Natural killer cell (primary cell): Measurements from ENCODE around the gene STAU1. TPM values are rescaled to one million over a fixed set of nuclear protein-coding genes. Genes with fewer than 3 reads are reported as not detected.
A peak's percentile ranks its signal among the peaks of the same experiment; 100 is the strongest.

ENCODE experiments used
- ATAC-seq, 3 donors: fragments of 150-1000 bp in 2 of 3; fragments of 200-7000 bp in 1 of 3; cut with Tn5 transposase; 1 replicate in 1 of 3; 2 replicates in 2 of 3; pipeline ENCODE4 v1.10.0; 2021; ENCODE audit warnings: mild to moderate bottlenecking in 2 of 3, moderate library complexity in 2 of 3
- DNase-seq, 2 donors: peaks; one replicate each; pipeline versions ENCODE4 v3.0.0 to v3.0.0-alpha.2; 2013 to 2021; ENCODE audit warnings: mixed read lengths in 1 of 2
- H3K27ac ChIP-seq: one replicate; pipeline ENCODE4 v1.5.1; 2013; ENCODE audit warnings: mild to moderate bottlenecking, low read length
- H3K27me3 ChIP-seq: one replicate; pipeline ENCODE4 v1.6.1; 2013; ENCODE audit warnings: low read length; ENCODE audit not compliant: control insufficient read depth, insufficient read depth
- H3K36me3 ChIP-seq: one replicate; pipeline ENCODE4 v1.6.1; 2013; ENCODE audit warnings: low read length; ENCODE audit not compliant: control insufficient read depth, insufficient read depth
- H3K4me1 ChIP-seq: one replicate; pipeline ENCODE4 v1.6.1; 2013; ENCODE audit warnings: low read length; ENCODE audit not compliant: control insufficient read depth, insufficient read depth
- H3K4me3 ChIP-seq: one replicate; pipeline ENCODE4 v1.5.1; 2013; ENCODE audit warnings: low read length
- H3K9me3 ChIP-seq: one replicate; pipeline ENCODE4 v1.6.1; 2013; ENCODE audit warnings: low read length; ENCODE audit not compliant: control insufficient read depth, insufficient read depth
- H3K27ac Mint-ChIP-seq, 2 donors: one replicate each; pipeline ENCODE4 v1.8.0; 2022; ENCODE audit warnings: mild to moderate bottlenecking in 2 of 2, mixed read lengths in 2 of 2, moderate library complexity in 1 of 2
- H3K27me3 Mint-ChIP-seq, 2 donors: one replicate each; pipeline ENCODE4 v1.8.0; 2022; ENCODE audit warnings: low read depth in 2 of 2, mixed read lengths in 2 of 2
- H3K36me3 Mint-ChIP-seq: one replicate; pipeline ENCODE4 v1.8.0; 2022; ENCODE audit warnings: mixed read lengths
- H3K4me1 Mint-ChIP-seq, 2 donors: one replicate each; pipeline ENCODE4 v1.8.0; 2022; ENCODE audit warnings: mixed read lengths in 2 of 2
- H3K4me3 Mint-ChIP-seq: one replicate; pipeline ENCODE4 v1.8.0; 2022; ENCODE audit warnings: mild to moderate bottlenecking, moderate library complexity, mixed read lengths
- H3K9me3 Mint-ChIP-seq, 2 donors: one replicate each; pipeline ENCODE4 v1.8.0; 2022; ENCODE audit warnings: mixed read lengths in 2 of 2
- CTCF ChIP-seq: fragments of 200-600 bp; IDR thresholded peaks from one replicate; pipeline ENCODE4 v1.8.0; 2022; ENCODE audit warnings: antibody characterized with exemption
- WGBS: methylation state at CpG from one replicate; pipeline ENCODE4 v1.1.7; 2013; ENCODE audit warnings: missing lambda C conversion rate; ENCODE audit not compliant: insufficient coverage; 5-methylcytosine and 5-hydroxymethylcytosine counted together
- intact Hi-C: fragments of 100-400 bp; cut with micrococcal nuclease; formaldehyde crosslinking; loops from one replicate; pipeline ENCODE4 v1.14.2; 2022
- total RNA-seq, 4 donors: library from RNA; stranded (reverse); fragments of 120-200 nt in 1 of 4; gene quantifications; one replicate each; pipeline versions ENCODE4 v1.2.3 to v1.2.4, GENCODE V29; 2013 to 2022

The STAU1 gene
- total RNA-seq, 3 donors from 2014 or later (not counting 1 experiment from before 2014, with no cell fraction given): 47.3 to 54.9 (median 49.9) TPM

GRCh38 chr20:49230021-49230420 lies 41.9 kb upstream of the STAU1 start:
- no peak overlapping the region for H3K4me3 Mint-ChIP-seq
- intact Hi-C loops: no loop called here
- H3K36me3 ChIP-seq: peaks cover 81% of the 10 kb centered on the region
- H3K9me3 Mint-ChIP-seq: no peaks in the 10 kb centered on the region
- peaks cover 12% of the 10 kb centered on the region for H3K4me1 ChIP-seq
- H3K27ac ChIP-seq: peak overlapping the region; percentile 64
- DNase-seq (no peak), ATAC-seq (no peak)
- H3K27me3 ChIP-seq: no peaks in the 10 kb centered on the region
- H3K27ac Mint-ChIP-seq: no peak overlapping the region
- no peak for TF ChIP-seq CTCF
- H3K4me1 Mint-ChIP-seq: peaks cover 10 to 16% of the 10 kb centered on the region in 2 donors
- no peak overlapping the region for H3K4me3 ChIP-seq
- H3K9me3 ChIP-seq: no peaks in the 10 kb centered on the region
- peaks cover 38% of the 10 kb centered on the region for H3K36me3 Mint-ChIP-seq
- 81% methylated on average over 10 of the region's 10 CpGs for WGBS
- H3K27me3 Mint-ChIP-seq: no peaks in the 10 kb centered on the region

- 92% methylated on average over 2 of the region's 2 CpGs for WGBS
- H3K27ac Mint-ChIP-seq: no peak overlapping the region
- no peaks in the 10 kb centered on the region for H3K27me3 Mint-ChIP-seq
- Histone ChIP-seq H3K27ac (no peak overlapping the region), H3K36me3 (peaks cover 81% of the 10 kb centered on the region), H3K4me1 (peaks cover 12% of the 10 kb centered on the region), H3K27me3 (no peaks in the 10 kb centered on the region), H3K9me3 (no peaks in the 10 kb centered on the region), H3K4me3 (no peak overlapping the region)
- TF ChIP-seq CTCF: no peak
- no peak for DNase-seq
- intact Hi-C loops: no loop called here
- H3K4me3 Mint-ChIP-seq: no peak overlapping the region
- peaks cover 10 to 16% of the 10 kb centered on the region in 2 donors for H3K4me1 Mint-ChIP-seq
- H3K36me3 Mint-ChIP-seq: peaks cover 38% of the 10 kb centered on the region
- no peaks in the 10 kb centered on the region for H3K9me3 Mint-ChIP-seq
- no peak for ATAC-seq
Observed at GRCh38 chr20:49229381-49229780, 41.2 kb upstream of the STAU1 start.

GRCh38 chr20:49228676-49229075 lies 40.5 kb upstream of the STAU1 start:
- no peaks in the 10 kb centered on the region for H3K27me3 ChIP-seq
- H3K4me3 ChIP-seq: no peak overlapping the region
- Mint-ChIP-seq H3K27me3 (no peaks in the 10 kb centered on the region), H3K36me3 (peaks cover 31% of the 10 kb centered on the region), H3K4me3 (no peak overlapping the region), H3K27ac (no peak overlapping the region), H3K9me3 (no peaks in the 10 kb centered on the region), H3K4me1 (peaks cover 10 to 16% of the 10 kb centered on the region in 2 donors)
- TF ChIP-seq CTCF: no peak
- H3K36me3 ChIP-seq: peaks cover 80% of the 10 kb centered on the region
- intact Hi-C loops: no loop called here
- ATAC-seq (no peak), DNase-seq (no peak)
- H3K4me1 ChIP-seq: peaks cover 12% of the 10 kb centered on the region
- H3K9me3 ChIP-seq: no peaks in the 10 kb centered on the region
- WGBS: 94% methylated on average over 7 of the region's 9 CpGs
- no peak overlapping the region for H3K27ac ChIP-seq

- no peaks in the 10 kb centered on the region for H3K27me3 ChIP-seq
- DNase-seq: no peak
- 96% methylated on average over 7 of the region's 7 CpGs for WGBS
- intact Hi-C loops: no loop called here
- Mint-ChIP-seq H3K4me3 (no peak overlapping the region), H3K4me1 (peaks cover 6 to 13% of the 10 kb centered on the region in 2 donors), H3K36me3 (peaks cover 22% of the 10 kb centered on the region), H3K27me3 (no peaks in the 10 kb centered on the region), H3K27ac (peak overlapping the region in 1 of 2 donors; percentile 66), H3K9me3 (no peaks in the 10 kb centered on the region)
- H3K27ac ChIP-seq: no peak overlapping the region
- no peak for ATAC-seq
- no peaks in the 10 kb centered on the region for H3K9me3 ChIP-seq
- TF ChIP-seq CTCF: no peak
- peaks cover 10% of the 10 kb centered on the region for H3K4me1 ChIP-seq
- no peak overlapping the region for H3K4me3 ChIP-seq
- H3K36me3 ChIP-seq: peaks cover 70% of the 10 kb centered on the region
Observed at GRCh38 chr20:49225896-49226295, 37.8 kb upstream of the STAU1 start.
